ENCODE results near the gene ERFE. TPM values are rescaled to one million over a fixed set of nuclear protein-coding genes. Genes with fewer than 3 reads are reported as not detected.

ERFE gene
- total and polyA plus RNA-seq, 2 of the 4 experiments (the other 2 are of a cell fraction) = 1.3 to 3.5 TPM

DNA sequence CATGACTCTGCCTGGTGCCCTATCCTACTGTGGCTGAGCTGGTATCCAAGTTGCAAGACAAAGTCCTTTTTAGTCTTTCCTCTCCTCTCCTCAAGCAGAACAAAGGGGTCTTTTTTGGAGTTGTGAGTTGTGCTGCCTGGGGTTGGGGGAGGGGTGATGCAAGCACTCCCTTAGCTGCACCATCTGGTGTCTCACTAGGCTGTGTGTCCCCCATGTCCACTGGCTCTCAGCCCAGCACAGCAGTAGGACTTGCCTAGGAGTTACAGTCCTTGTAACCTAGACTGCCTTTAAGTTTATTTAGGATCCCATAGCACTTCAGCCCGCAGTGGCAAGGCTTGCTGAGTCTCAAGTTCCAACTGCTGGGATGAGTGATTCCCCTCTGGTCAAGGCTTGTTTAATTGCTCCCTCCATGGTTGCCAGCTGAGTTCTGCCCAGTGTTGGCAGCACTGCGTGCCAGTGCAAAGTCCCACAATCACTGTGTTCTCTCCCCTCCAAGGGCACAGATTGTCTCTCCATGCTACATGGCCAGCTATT lies 57.9 kb downstream of the ERFE start:
- H2AK5ac ChIP-seq (ENCODE audit: low read depth, low read length) = no peak overlapping the region
- no peak overlapping the region for H2AFZ ChIP-seq (replicated peaks; ENCODE audit: low read length, poor library complexity)
- in situ Hi-C loops (cut with MboI; ENCODE audit: low sequenced_read_pairs) (no loop called here), intact Hi-C loops (cut with micrococcal nuclease) (no loop called here), dilution Hi-C loops (cut with HindIII; ENCODE audit: low sequenced_read_pairs, unreplicated experiment) (no loop called here)
- ChIA-PET POLR2A (ENCODE audit: unreplicated experiment) (no interaction called here), CTCF (no interaction called here)
- no peak overlapping the region for H3K18ac ChIP-seq (ENCODE audit: low read depth, low read length)
- H4K8ac ChIP-seq (ENCODE audit: low read depth in 2 of 2, low read length in 2 of 2) = no peak overlapping the region
- no peaks in the 10 kb centered on the region for H3K9me3 ChIP-seq (ENCODE audit: control insufficient read depth, insufficient read depth, low read length)
- no peak overlapping the region for H3K27ac ChIP-seq (ENCODE audit: insufficient read depth, low read length)
- no peak for DNase-seq
- H3K14ac ChIP-seq (replicated peaks; ENCODE audit: low read depth, low read length) = no peak overlapping the region
- 71% methylated on average over 1 of the region's 2 CpGs; no CpG with 5 or more reads in 1 of the 2 experiments for WGBS, 2 experiments (ENCODE audit: extremely low coverage in 2 of 2, insufficient read length in 1 of 2)
- no peak overlapping the region for H2BK15ac ChIP-seq (ENCODE audit: low read depth, low read length)
- no peaks in the 10 kb centered on the region for H4K20me1 ChIP-seq (ENCODE audit: insufficient read depth, low read length)
- H2BK20ac ChIP-seq (ENCODE audit: low read depth, low read length) = no peak overlapping the region
- no peak overlapping the region for H4K91ac ChIP-seq (ENCODE audit: insufficient read depth, low read depth, low read length)
- H3K36me3 ChIP-seq (ENCODE audit: control insufficient read depth, insufficient read depth, low read length) = no peaks in the 10 kb centered on the region
- no peak overlapping the region for H2AK9ac ChIP-seq (replicated peaks; ENCODE audit: low read depth, low read length, poor library complexity)
- no peak overlapping the region for H3K4me2 ChIP-seq (ENCODE audit: low read depth, low read length)
- no peak overlapping the region for H2BK120ac ChIP-seq (ENCODE audit: low read depth, low read length)
- H3K79me1 ChIP-seq (ENCODE audit: low read depth in 1 of 2, low read length in 2 of 2) = no peaks in the 10 kb centered on the region
- no peak overlapping the region for H2BK5ac ChIP-seq (ENCODE audit: low read depth, low read length, poor library complexity, severe bottlenecking)
- H3K9ac ChIP-seq (ENCODE audit: low read depth, low read length) = no peak overlapping the region
- peaks cover 7% of the 10 kb centered on the region for H3K27me3 ChIP-seq (ENCODE audit: control insufficient read depth, insufficient read depth, low read length)
- no peak overlapping the region for H4K5ac ChIP-seq (ENCODE audit: low read depth, low read length)
- no peak overlapping the region for H3K56ac ChIP-seq (ENCODE audit: extremely low read depth, insufficient read depth, low read length)
- H3K4ac ChIP-seq (ENCODE audit: low read depth, low read length) = no peak overlapping the region
- H3K23ac ChIP-seq (ENCODE audit: low read depth, low read length) = no peak overlapping the region
- no peak overlapping the region for H3K4me3 ChIP-seq (ENCODE audit: insufficient read depth, low read depth, low read length)
- no TSS peak for BruUV-seq (replicated peaks)
- TF ChIP-seq RFX5 (IDR thresholded peaks at IDR 0.05; ENCODE audit: low read depth, low read length) (no peak), BHLHE40 (IDR thresholded peaks at IDR 0.05; ENCODE audit: low read depth, low read length) (no peak), FOS (IDR thresholded peaks at IDR 0.05; ENCODE audit: low read depth, low read length) (no peak), MAZ (IDR thresholded peaks at IDR 0.05; ENCODE audit: borderline replicate concordance, low read depth, low read length) (no peak), RAD21 (IDR thresholded peaks at IDR 0.05; ENCODE audit: low read length) (no peak), CHD1 (IDR thresholded peaks at IDR 0.05; ENCODE audit: low read depth, low read length) (no peak), MXI1 (IDR thresholded peaks at IDR 0.05; ENCODE audit: borderline replicate concordance, low read depth, low read length) (no peak)
- TF ChIP-seq, protein P1, sequence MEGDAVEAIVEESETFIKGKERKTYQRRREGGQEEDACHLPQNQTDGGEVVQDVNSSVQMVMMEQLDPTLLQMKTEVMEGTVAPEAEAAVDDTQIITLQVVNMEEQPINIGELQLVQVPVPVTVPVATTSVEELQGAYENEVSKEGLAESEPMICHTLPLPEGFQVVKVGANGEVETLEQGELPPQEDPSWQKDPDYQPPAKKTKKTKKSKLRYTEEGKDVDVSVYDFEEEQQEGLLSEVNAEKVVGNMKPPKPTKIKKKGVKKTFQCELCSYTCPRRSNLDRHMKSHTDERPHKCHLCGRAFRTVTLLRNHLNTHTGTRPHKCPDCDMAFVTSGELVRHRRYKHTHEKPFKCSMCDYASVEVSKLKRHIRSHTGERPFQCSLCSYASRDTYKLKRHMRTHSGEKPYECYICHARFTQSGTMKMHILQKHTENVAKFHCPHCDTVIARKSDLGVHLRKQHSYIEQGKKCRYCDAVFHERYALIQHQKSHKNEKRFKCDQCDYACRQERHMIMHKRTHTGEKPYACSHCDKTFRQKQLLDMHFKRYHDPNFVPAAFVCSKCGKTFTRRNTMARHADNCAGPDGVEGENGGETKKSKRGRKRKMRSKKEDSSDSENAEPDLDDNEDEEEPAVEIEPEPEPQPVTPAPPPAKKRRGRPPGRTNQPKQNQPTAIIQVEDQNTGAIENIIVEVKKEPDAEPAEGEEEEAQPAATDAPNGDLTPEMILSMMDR (conservative IDR thresholded peaks at IDR 0.05; ENCODE audit: low read depth, low read length) = no peak
- no peak for ATAC-seq (ENCODE audit: low read depth)
- H3K4me1 ChIP-seq (ENCODE audit: control insufficient read depth, insufficient read depth, low read length) = no peaks in the 10 kb centered on the region
- H3K9me1 ChIP-seq (ENCODE audit: insufficient read depth, low read length) = no peaks in the 10 kb centered on the region

Other genes with a start within 250 kb of the ERFE start
- gene UBE2F, start 192.0 kb upstream of the ERFE start, total RNA-seq (2012; rRNA removed) = 44.6 and 59.4 TPM in 2 replicates
- gene UBE2F, start 192.0 kb upstream of the ERFE start, polyA plus RNA-seq (2012; rRNA removed) = 53.5 and 59.8 TPM in 2 replicates
- 8.6 and 12.2 TPM in 2 replicates for gene SCLY, start 98.0 kb upstream of the ERFE start, total RNA-seq (2012; rRNA removed)
- gene SCLY, start 98.0 kb upstream of the ERFE start, polyA plus RNA-seq (2012; rRNA removed) = 10.5 and 11.5 TPM in 2 replicates
- gene ESPNL, start 58.6 kb upstream of the ERFE start, total RNA-seq (2012; rRNA removed) = 1.4 and 2.0 TPM in 2 replicates
- 2.0 and 2.6 TPM in 2 replicates for gene ESPNL, start 58.6 kb upstream of the ERFE start, polyA plus RNA-seq (2012; rRNA removed)
- under 0.01 TPM in 1 of 2 replicates, not detected in the other for gene KLHL30, start 20.3 kb upstream of the ERFE start, total RNA-seq (2012; rRNA removed)
- 0.03 TPM in 2 replicates for gene KLHL30, start 20.3 kb upstream of the ERFE start, polyA plus RNA-seq (2012; rRNA removed)
- gene ILKAP, start 44.7 kb downstream of the ERFE start, total RNA-seq (2012; rRNA removed) = 13.3 and 15.3 TPM in 2 replicates
- gene ILKAP, start 44.7 kb downstream of the ERFE start, polyA plus RNA-seq (2012; rRNA removed) = 44.2 and 44.4 TPM in 2 replicates
- gene HES6, start 81.1 kb downstream of the ERFE start, total RNA-seq (2012; rRNA removed) = 1.3 and 1.4 TPM in 2 replicates
- 3.3 TPM in 2 replicates for gene HES6, start 81.1 kb downstream of the ERFE start, polyA plus RNA-seq (2012; rRNA removed)
- gene PER2, start 129.6 kb downstream of the ERFE start, total RNA-seq (2012; rRNA removed) = 2.8 and 3.2 TPM in 2 replicates
- 1.7 and 2.1 TPM in 2 replicates for gene PER2, start 129.6 kb downstream of the ERFE start, polyA plus RNA-seq (2012; rRNA removed)
- 5.9 and 6.9 TPM in 2 replicates for gene TRAF3IP1, start 161.5 kb downstream of the ERFE start, total RNA-seq (2012; rRNA removed)
- 6.0 and 8.3 TPM in 2 replicates for gene TRAF3IP1, start 161.5 kb downstream of the ERFE start, polyA plus RNA-seq (2012; rRNA removed)

All from IMR-90 (cell line).